ENCODE results near the gene PYCR2. TPM values are rescaled to one million over a fixed set of nuclear protein-coding genes. Genes with fewer than 3 reads are reported as not detected.
A peak's percentile ranks its signal among the peaks of the same experiment; 100 is the strongest.
"Not testable (repeated sequence)": the region's sequence is repeated elsewhere in the genome, so short reads cannot be mapped to it uniquely, and the experiment has no call there.

PYCR2 gene
- total and polyA plus RNA-seq, 2 of the 8 experiments (the other 6 are each of a cell fraction or from before 2014, with no cell fraction given) = 79.3 to 84.6 TPM

DNA sequence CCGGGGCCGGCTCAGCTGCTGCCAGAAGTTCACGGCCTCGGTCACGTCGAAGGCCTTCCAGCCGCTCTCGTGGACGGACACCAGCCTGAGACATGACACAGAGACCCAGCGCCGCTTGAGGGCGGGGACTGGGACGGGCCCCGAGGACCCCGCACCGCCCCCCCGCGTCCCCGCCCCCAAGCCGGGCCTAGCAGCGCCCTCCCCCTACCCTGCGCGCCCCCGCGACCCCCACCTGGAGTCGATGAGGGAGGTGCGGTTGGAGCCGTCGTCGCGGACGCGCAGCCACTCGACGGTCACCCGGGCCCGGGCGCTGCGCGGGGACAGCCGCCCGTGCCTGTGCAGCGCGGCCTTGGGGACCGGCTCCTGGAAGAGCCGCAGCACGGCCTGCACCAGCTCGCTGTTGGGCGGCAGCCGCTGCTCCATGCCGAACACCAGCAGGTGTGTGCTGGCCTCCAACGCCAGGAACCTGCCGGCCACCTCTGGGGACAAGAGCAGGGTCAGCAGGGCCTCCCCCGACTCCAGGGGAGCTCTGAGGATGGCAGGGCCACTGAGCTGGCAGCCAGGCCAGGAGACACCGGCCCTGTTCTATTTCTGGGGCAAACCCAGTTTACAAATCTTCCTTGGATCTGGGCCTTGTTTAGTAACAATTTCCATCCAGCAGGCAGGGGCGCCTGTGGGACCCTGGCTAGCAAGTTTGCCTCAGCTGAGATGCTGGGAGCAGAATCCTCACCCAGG, 36.3 kb downstream of the PYCR2 start:
- Histone ChIP-seq H3K4me2 (ENCODE audit: insufficient read depth in 1 of 2, low read depth in 2 of 2, low read length in 2 of 2) (peak overlapping the region; percentile 27 to 50), H4K8ac (ENCODE audit: extremely low read depth, insufficient read depth, low read length) (peak overlapping the region; percentile 63; the same call in 1 of the 2 replicates), H3K4me1 (replicated peaks in 1 of 4; ENCODE audit: control insufficient read depth in 3 of 4, insufficient read depth in 4 of 4, low read length in 3 of 4) (peaks cover 10 to 34% (median 22%) of the 10 kb centered on the region in 4 experiments), H3K18ac (ENCODE audit: extremely low read depth, low read length) (peak overlapping the region; percentile 32; the same call in 1 of the 2 replicates), H3K27me3 (replicated peaks in 1 of 4; ENCODE audit: control insufficient read depth in 3 of 4, extremely low read depth in 1 of 4, insufficient read depth in 3 of 4, low read length in 3 of 4) (peaks cover 0 to 24% (median 11%) of the 10 kb centered on the region in 4 experiments; a peak in 5 of 7 replicates), H3K4me3 (ENCODE audit: extremely low read depth in 1 of 4, insufficient read depth in 2 of 4, low read depth in 3 of 4, low read length in 4 of 4) (peak overlapping the region in 1 of 4 experiments; percentile 41; a peak in 1 of 8 replicates)
- not testable (repeated sequence) for H3K27ac ChIP-seq (ENCODE audit: low read depth, low read length); H2BK12ac ChIP-seq (ENCODE audit: low read depth, low read length); H3K56ac ChIP-seq (replicated peaks; ENCODE audit: insufficient read length, low read depth, low read length); H3K79me1 ChIP-seq (ENCODE audit: low read depth, low read length); H2AFZ ChIP-seq (ENCODE audit: low read length); FAIRE-seq; H2BK20ac ChIP-seq (ENCODE audit: low read length); H4K91ac ChIP-seq (replicated peaks; ENCODE audit: insufficient read length, low read length); H4K5ac ChIP-seq (ENCODE audit: insufficient read length, low read depth, low read length); H3K36me3 ChIP-seq (ENCODE audit: control insufficient read depth in 2 of 4, insufficient read depth in 4 of 4, low read length in 3 of 4); H3K4ac ChIP-seq (replicated peaks; ENCODE audit: insufficient read length, low read depth, low read length); H2BK5ac ChIP-seq (ENCODE audit: low read depth, low read length); H3K14ac ChIP-seq (ENCODE audit: insufficient read length); H3K9me3 ChIP-seq (ENCODE audit: insufficient read depth in 2 of 2, low read depth in 1 of 2, low read length in 1 of 2); H3K23me2 ChIP-seq (ENCODE audit: low read depth, low read length); H3K9ac ChIP-seq (replicated peaks in 1 of 4; ENCODE audit: extremely low read depth in 1 of 4, low read depth in 3 of 4, low read length in 3 of 4); H3K23ac ChIP-seq (ENCODE audit: insufficient read length); H4K20me1 ChIP-seq (replicated peaks in 1 of 2; ENCODE audit: control insufficient read depth in 1 of 2, insufficient read depth in 2 of 2, low read length in 2 of 2); H2BK120ac ChIP-seq (replicated peaks; ENCODE audit: low read depth, low read length); H2AK5ac ChIP-seq (ENCODE audit: low read depth, low read length); H2BK15ac ChIP-seq (ENCODE audit: low read length); DNase-seq (ENCODE audit: low read depth in 1 of 2, low spot score in 2 of 2); H3K79me2 ChIP-seq (ENCODE audit: control insufficient read depth in 1 of 2, insufficient read depth in 2 of 2, low read length in 2 of 2)
- whole genome bisulfite sequencing, 2 experiments (ENCODE audit: extremely low coverage in 1 of 2, insufficient coverage in 1 of 2, insufficient read length in 1 of 2, insufficient replicate concordance in 2 of 2, low coverage in 1 of 2, low lambda C conversion rate in 2 of 2, missing lambda C conversion rate in 1 of 2) = 16% methylated on average over 8 of the region's 56 CpGs; no CpG with 5 or more reads in 1 of the 2 experiments
- ChIA-PET CTCF (ENCODE audit: partially characterized antibody) (interaction anchor here (1.9 to 21.3 kb wide), 5 partner anchors 10 to 412 kb away, joined by 6 to 406 read pairs (median 10); no protein-coding TSS in a partner anchor), POLR2A (ENCODE audit: partially characterized antibody) (interaction anchor here (0.6 to 2.8 kb wide), 4 partner anchors 9 to 31 kb away, joined by 4 to 9 read pairs (median 8); no protein-coding TSS in a partner anchor)
